ENCODE results near the gene SPINK13.
A peak's percentile ranks its signal among the peaks of the same experiment; 100 is the strongest.

Gene SPINK13

GRCh38 chr5:148312153-148312552 is 43.6 kb downstream of the SPINK13 start, which contains the start of gene SPINK7:
Gene SPINK7 (plus strand): TSS chr5:148312423. CDS start chr5:148312484, 61 bp downstream.
- DNase-seq (ENCODE audit: low read depth in 2 of 2), result no peak

GRCh38 chr5:148314187-148314586 is 45.6 kb downstream of the SPINK13 start:
- DNase-seq (ENCODE audit: low read depth in 2 of 2), result no peak

- DNase-seq (ENCODE audit: low read depth in 2 of 2), result no peak
Observed at GRCh38 chr5:148314731-148315130, 46.1 kb downstream of the SPINK13 start.

GRCh38 chr5:148320011-148320963 is 51.7 kb downstream of the SPINK13 start:
- DNase-seq (ENCODE audit: low read depth in 2 of 2), result peak; percentile 0 to 5

GRCh38 chr5:148333262-148333849 is 64.8 kb downstream of the SPINK13 start:
- DNase-seq (ENCODE audit: low read depth in 2 of 2), result no peak

GRCh38 chr5:148335259-148335658 is 66.7 kb downstream of the SPINK13 start, which contains the start of gene SPINK9:
Gene SPINK9 (plus strand): TSS chr5:148335559. CDS start chr5:148335614, 55 bp downstream.
- DNase-seq (ENCODE audit: low read depth in 2 of 2), result no peak
